ENCODE measurements around the gene ARHGEF37. TPM values are rescaled to one million over a fixed set of nuclear protein-coding genes. Genes with fewer than 3 reads are reported as not detected.

The ARHGEF37 gene
- total and polyA plus RNA-seq, 2 of the 8 experiments (the other 6 are each of a cell fraction or from before 2014, with no cell fraction given) = 0.21 to 0.48 TPM

DNA sequence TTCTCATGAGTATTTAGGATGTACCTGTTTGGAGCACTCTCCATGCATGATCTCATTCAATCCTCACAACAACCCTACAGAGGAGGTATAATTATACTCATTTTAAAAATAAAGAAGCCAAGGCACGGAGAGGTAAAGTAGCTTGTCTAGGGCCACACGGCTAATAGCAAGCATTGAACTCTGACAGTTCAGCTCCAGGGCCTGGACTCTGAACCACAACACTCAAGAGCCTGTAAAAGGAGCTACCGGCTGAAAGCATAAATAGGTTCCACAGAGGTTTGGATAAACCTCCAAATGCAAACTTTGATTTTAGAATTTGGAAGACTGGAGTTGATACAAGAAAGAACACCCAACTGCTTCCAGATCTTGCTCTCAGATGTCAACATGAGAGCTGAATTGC, 41.2 kb downstream of the ARHGEF37 start (continued):
- TF ChIP-seq CHD7 (IDR thresholded peaks at IDR 0.05; ENCODE audit: insufficient replicate concordance, low read length) = no peak
